HG03108 (cell line): ENCODE results near the gene CFAP47.
"Not testable (repeated sequence)": the region's sequence is repeated elsewhere in the genome, so short reads cannot be mapped to it uniquely, and the experiment has no call there.

ENCODE experiments used
- ATAC-seq: cut with Tn5 transposase; IDR thresholded peaks from one replicate; pipeline ENCODE4 v1.9.1; 2021; ENCODE audit warnings: moderate library complexity; ENCODE audit not compliant: unreplicated experiment

Gene CFAP47

GRCh38 chrX:36234840-36235528 lies 315.4 kb downstream of the CFAP47 start:
- not testable (repeated sequence) for ATAC-seq

DNA sequence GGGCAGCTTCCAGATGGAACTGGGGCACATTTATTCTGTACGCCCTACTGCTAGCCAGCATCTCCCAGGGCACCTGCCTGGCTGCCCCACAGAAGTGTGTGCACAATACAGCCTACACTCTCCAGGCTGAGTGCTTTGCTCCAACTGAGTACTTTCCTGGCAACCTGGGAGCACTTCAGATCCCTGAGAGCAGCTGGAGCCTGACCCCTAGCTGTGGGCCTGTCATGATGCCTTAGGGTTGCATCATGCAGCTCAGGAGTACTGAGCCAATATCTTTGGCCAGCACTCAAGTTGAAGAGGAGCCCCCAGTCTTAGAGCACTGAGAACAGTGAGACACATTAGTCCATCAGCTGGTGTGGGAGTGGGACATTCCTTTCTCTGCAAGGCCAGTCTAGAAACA lies 321.9 kb downstream of the CFAP47 start:
- ATAC-seq, result no peak

GRCh38 chrX:36266155-36266554 lies 346.6 kb downstream of the CFAP47 start:
- no peak for ATAC-seq

DNA sequence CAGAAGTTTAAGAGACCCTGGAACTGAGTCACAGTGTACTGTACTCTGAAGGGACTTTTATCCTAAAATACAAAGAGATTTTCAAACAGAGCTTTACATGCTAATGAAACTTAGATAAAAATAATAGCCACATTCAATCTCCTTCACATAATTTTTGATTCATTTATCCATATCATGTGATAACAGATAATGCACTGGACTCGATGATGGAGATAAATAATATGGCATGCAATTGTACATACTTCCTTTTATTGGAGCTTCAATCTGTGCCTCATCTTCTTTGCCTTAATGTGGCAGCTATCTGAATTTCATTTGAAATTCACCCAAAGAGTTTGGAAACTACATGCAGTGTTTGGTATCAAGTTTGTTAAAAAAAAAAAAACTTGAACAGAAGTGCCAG lies 390.6 kb downstream of the CFAP47 start:
- no peak for ATAC-seq

DNA sequence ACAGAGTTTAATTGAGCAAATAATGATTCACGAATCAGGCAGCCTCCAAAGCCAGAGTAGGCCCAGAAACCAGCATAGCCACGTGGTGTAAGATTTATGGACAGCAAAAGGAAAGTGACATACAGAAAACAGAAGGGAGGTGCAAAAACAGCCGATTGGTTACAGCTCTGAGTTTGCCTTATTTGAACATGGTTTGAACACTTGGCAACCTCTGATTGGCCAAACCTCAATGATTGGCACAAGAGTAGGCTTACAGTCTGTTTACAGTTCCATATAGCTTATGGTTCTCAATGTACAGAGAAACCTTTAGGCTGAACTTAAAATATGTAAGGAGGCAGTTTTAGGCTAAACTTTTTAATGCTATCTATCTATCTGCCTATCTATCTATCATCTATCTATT lies 394.8 kb downstream of the CFAP47 start:
- ATAC-seq, result no peak

DNA sequence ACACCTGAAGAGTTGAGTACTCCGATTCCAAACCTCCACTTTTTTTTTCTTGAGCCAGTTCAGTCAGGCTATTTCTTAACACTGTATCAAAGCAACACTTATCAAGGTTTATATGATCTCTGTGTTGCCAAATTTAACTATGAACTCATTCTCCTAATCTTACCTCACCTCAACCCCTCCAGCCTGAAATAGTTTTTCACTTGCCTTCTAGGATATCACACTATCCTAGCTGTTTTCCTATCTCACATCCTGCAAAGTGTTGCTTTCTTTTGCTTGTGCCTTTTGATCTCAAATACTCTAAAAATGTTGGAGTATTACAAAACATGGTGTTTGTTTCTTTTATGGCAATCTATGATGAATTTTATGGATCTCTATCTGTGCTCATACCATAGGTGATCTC lies 415.0 kb downstream of the CFAP47 start:
- no peak for ATAC-seq

- ATAC-seq, result no peak
Measured at GRCh38 chrX:36336751-36337150, 417.2 kb downstream of the CFAP47 start.

DNA sequence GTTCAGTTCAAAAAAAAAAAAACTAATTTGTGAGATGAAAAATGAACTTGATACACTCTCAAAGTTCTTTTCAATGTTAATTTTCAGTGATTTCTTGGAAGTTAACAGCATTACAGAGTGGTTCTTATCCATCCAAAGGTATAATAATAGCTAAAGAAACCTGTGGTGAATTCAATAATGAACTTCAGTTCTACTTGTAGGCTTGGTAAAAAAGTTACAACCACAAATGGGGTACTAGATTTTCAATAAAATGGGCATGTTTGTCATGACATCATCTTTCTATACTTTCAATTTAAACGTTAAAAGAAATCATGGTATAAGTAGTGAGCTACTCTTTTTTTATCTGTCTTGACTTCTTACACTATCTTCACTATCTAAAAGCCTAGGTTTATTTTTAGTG lies 424.8 kb downstream of the CFAP47 start:
- ATAC-seq, result no peak

GRCh38 chrX:36348509-36348908 lies 429.0 kb downstream of the CFAP47 start:
- no peak for ATAC-seq

- ATAC-seq, result no peak
Measured at GRCh38 chrX:36357855-36358254, 438.3 kb downstream of the CFAP47 start.

DNA sequence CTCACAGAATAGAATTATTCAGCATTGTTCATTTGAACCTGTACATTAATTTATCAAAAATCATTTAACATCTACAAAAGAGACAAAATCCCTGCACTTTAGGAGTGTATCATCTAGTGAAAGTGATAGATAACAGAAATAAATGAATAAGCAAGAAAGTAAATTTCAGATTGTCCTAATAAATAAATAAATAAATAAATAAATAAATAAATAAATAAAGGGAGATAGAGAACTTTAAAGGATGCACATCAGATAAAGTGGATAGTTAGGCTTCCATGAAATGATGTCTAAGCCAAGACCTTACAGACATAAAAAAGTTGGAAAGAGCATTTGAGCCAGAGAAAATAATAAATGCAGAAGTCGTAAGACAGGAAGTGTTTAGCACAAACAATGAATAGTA lies 444.7 kb downstream of the CFAP47 start:
- ATAC-seq, result no peak

GRCh38 chrX:36383495-36383894 lies 464.0 kb downstream of the CFAP47 start:
- no peak for ATAC-seq

DNA sequence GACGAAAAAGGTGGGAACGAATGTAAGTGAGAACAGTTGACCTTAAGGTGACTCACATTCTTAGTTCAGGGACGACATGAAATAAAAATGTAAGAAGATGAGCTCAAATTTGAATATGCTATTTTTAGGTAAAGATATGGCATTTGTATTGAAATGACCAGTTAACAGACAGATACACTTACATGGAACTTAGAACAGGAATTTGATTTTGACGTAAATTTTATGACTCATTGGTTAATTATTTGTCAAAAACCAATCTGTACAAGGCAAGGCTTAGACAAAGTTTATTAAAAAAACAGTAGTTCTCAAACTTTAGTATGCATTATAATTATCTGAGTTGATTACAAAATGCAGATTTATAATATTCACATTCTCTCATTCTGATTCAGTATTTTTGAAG lies 469.4 kb downstream of the CFAP47 start:
- ATAC-seq, result no peak

- ATAC-seq, result no peak
Measured at GRCh38 chrX:36401774-36402173, 482.2 kb downstream of the CFAP47 start.

GRCh38 chrX:36407836-36408235 lies 488.3 kb downstream of the CFAP47 start:
- ATAC-seq, result no peak

- no peak for ATAC-seq
Measured at GRCh38 chrX:36414056-36414455, 494.5 kb downstream of the CFAP47 start.

- no peak for ATAC-seq
Measured at GRCh38 chrX:36422368-36422767, 502.8 kb downstream of the CFAP47 start.

- ATAC-seq, result no peak
Measured at GRCh38 chrX:36431819-36432218, 512.3 kb downstream of the CFAP47 start.

- ATAC-seq, result no peak
Measured at GRCh38 chrX:36434522-36434921, 515.0 kb downstream of the CFAP47 start.
